Endothelial cell of coronary artery (primary cell): ENCODE data around the gene NCBP2. TPM values are rescaled to one million over a fixed set of nuclear protein-coding genes. Genes with fewer than 3 reads are reported as not detected.

Experiments used
- total RNA-seq: library from RNA; depleted of rRNA; stranded (reverse); fragments of >200 nt; gene quantifications from 2 replicates; pipeline ENCODE4 v1.2.3, GENCODE V29; 2014

The NCBP2 gene
- 71.5 and 80.4 TPM in 2 replicates for total RNA-seq

GRCh38 chr3:196942226-196942914 is at the start of gene NCBP2:
NCBP2 (minus strand) TSS chr3:196942528; CDS start chr3:196942503, 25 bp downstream.

DNA sequence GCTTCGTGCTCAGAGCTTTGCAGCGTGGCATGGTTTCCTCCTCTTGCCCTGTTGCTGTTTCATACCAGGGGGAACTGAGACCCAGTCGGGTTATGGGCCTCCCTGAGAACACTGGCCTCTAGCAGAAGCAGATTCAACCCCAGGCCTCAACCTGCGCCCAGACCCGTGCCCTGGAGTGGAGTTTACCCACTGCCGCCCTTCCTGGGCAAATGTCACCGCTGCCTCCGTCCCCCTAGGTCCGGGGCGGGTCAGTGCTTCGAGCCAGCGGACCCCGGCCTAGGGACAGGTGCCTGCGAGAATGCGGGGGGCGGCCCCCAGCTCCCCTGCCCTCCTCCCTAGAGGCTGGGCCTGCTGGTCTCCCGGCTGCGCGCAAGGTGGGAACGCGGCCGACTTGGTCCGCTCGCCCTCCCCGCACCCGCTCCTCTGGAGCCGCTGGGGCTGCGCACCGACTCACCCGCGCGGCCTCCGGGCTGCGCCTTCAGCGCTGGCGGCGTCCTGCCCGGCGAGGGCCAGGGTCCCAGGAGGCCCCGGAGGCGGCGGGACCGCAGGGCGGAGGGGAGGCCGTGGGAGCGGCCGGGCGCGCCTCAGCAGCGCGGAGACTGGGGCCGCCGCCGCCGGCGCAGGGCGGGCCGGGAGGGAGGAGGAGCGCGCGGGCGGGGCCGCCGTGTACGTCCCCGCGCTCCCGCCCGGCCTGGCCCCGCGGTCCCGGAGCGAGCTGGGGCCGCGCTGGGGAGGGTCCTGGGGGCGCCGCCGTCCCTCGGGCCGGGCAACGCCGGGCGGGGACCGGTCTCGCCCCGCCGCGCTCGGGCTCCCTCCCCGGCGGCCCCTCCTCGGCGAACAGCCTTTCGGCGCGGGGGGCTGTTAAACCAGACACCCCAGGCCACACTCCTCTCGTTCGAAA is 26.2 kb upstream of the NCBP2 start, which contains the start of gene PIGZ:
PIGZ (minus strand) TSS at position 601 of the 901 bp plus-strand sequence. CDS start 16,802 bp downstream, outside the sequence.

Other genes starting within 250 kb of the NCBP2 start
- gene CEP19, start 230.3 kb downstream of the NCBP2 start, total RNA-seq = 1.3 and 2.4 TPM in 2 replicates
- gene PIGX, start 230.2 kb downstream of the NCBP2 start, total RNA-seq = 12.7 and 14.2 TPM in 2 replicates
- gene PAK2, start 202.7 kb downstream of the NCBP2 start, total RNA-seq = 49.3 and 72.7 TPM in 2 replicates
- gene SENP5, start 74.6 kb downstream of the NCBP2 start, total RNA-seq = 36.4 and 44.8 TPM in 2 replicates
- 2.2 and 2.4 TPM in 2 replicates for gene PIGZ, start 26.3 kb upstream of the NCBP2 start, total RNA-seq
- gene MELTF, start 87.3 kb upstream of the NCBP2 start, total RNA-seq = 14.2 and 32.0 TPM in 2 replicates